Keratinocyte (primary cell): ENCODE results near the gene ATL1.

ENCODE experiments used
- CTCF ChIP-seq, 3 experiments: IDR thresholded peaks in 1 of 3; conservative IDR thresholded peaks in 1 of 3; optimal IDR thresholded peaks in 1 of 3; 2 replicates in 2 of 3; 3 replicates in 1 of 3; pipeline versions ENCODE3 to v1.5.1; 2011; ENCODE audit warnings: low read length in 3 of 3, mild to moderate bottlenecking in 3 of 3, moderate library complexity in 2 of 3, control low read depth in 1 of 3, inconsistent platforms in 1 of 3; ENCODE audit not compliant: insufficient read depth in 2 of 3; ENCODE audit errors: extremely low read depth in 1 of 3
- EZH2 ChIP-seq: IDR thresholded peaks from one replicate; pipeline ENCODE4 v1.6.1; 2012; ENCODE audit warnings: inconsistent platforms, mild to moderate bottlenecking, low read length, moderate library complexity

- TF ChIP-seq CTCF (optimal IDR thresholded peaks at IDR 0.05 in 1 of 3, IDR thresholded peaks at IDR 0.05 in 1 of 3, conservative IDR thresholded peaks at IDR 0.05 in 1 of 3; ENCODE audit: extremely low read depth in 1 of 3, insufficient read depth in 2 of 3, low read length in 3 of 3), result no peak
- TF ChIP-seq EZH2, result no peak
Measured at GRCh38 chr14:50605766-50606165, 45.8 kb downstream of the ATL1 start.
